Measurements from ENCODE around the gene ZDHHC11B. TPM values are rescaled to one million over a fixed set of nuclear protein-coding genes. Genes with fewer than 3 reads are reported as not detected.
"Not testable (repeated sequence)": the region's sequence is repeated elsewhere in the genome, so short reads cannot be mapped to it uniquely, and the experiment has no call there.

Gene ZDHHC11B
- polyA plus RNA-seq, 4 donors: 1.7 to 7.7 (median 4.0) TPM

DNA sequence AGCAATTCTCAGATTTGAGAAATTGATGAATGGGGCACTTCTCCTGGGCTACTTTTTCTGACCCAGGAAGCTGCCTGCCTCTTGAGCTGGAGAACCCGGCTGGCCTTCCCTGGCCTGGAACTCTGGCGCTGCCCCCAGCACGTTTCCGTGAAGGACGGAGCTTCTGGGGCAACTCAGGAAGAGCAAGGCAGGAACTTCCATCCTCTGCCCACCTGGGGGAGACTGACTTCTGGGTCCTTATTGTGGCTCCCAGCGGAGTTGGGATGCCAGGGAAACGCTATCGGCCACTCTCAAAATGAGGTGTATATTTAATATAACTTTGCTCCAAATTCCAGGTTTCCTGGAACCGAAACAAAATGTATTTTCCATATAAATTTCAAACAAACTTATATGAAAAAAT is 57.4 kb downstream of the ZDHHC11B start:
- DNase-seq (ENCODE audit: low read depth in 4 of 4, low spot score in 3 of 4): peak in 2 of 4 donors; percentile 1 to 6

GRCh38 chr5:723865-724264 is 60.7 kb downstream of the ZDHHC11B start:
- DNase-seq (ENCODE audit: low read depth in 4 of 4, low spot score in 3 of 4): not testable (repeated sequence)

GRCh38 chr5:723309-723708 is 61.2 kb downstream of the ZDHHC11B start:
- not testable (repeated sequence) for DNase-seq (ENCODE audit: low read depth in 4 of 4, low spot score in 3 of 4)

DNA sequence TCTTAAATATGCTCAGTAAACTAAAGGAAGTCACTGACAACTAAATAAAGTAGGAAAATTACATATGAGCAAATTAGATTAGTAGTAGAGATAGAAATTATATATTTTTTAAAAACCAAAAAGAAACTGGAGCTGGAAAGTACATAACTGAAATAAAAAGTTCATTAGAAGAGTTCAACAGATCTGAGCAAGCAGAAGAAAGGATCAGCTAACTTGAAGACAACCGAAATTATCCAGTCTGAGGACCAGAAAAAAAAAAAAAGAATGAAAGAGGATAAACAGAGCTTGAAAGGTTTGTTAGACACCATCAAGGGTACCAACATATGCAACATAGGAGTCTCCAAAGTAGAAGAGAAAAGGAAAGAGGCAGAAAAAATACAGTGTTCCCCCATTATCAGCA is 65.2 kb downstream of the ZDHHC11B start:
- not testable (repeated sequence) for DNase-seq (ENCODE audit: low read depth in 4 of 4, low spot score in 3 of 4)

- DNase-seq (ENCODE audit: low read depth in 4 of 4, low spot score in 3 of 4): no peak
Observed at GRCh38 chr5:717143-717542, 67.4 kb downstream of the ZDHHC11B start.

GRCh38 chr5:716740-717139 is 67.8 kb downstream of the ZDHHC11B start:
- DNase-seq (ENCODE audit: low read depth in 4 of 4, low spot score in 3 of 4): not testable (repeated sequence)

- not testable (repeated sequence) for DNase-seq (ENCODE audit: low read depth in 4 of 4, low spot score in 3 of 4)
Observed at GRCh38 chr5:715636-716035, 68.9 kb downstream of the ZDHHC11B start.

GRCh38 chr5:714215-715118 is 70.1 kb downstream of the ZDHHC11B start:
- DNase-seq (ENCODE audit: low read depth in 4 of 4, low spot score in 3 of 4): peak in 1 of 4 donors; percentile 2

DNA sequence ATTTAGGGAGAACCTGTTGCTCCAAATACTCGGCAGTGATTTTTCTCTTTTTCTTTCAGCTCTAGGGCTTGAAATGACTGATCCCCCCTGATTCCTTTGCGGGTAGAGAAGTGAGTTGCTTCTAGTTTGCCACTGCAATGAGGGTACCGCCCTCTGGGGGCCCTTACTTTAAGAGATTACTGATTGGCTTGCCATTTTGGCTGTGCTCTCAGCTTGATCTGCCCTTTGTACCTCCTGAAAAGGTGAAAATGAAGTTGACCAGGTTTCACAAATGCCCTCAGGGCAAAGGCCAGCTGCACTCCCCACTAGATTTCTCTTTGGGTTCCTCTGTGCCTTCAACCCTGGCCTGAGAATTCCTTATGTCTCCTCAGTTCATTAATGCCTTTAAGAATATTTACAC is 70.8 kb downstream of the ZDHHC11B start:
- not testable (repeated sequence) for DNase-seq (ENCODE audit: low read depth in 4 of 4, low spot score in 3 of 4)

GRCh38 chr5:708848-709517 is 75.5 kb downstream of the ZDHHC11B start:
- DNase-seq (ENCODE audit: low read depth in 4 of 4, low spot score in 3 of 4): not testable (repeated sequence)

GRCh38 chr5:708374-708773 is 76.2 kb downstream of the ZDHHC11B start:
- not testable (repeated sequence) for DNase-seq (ENCODE audit: low read depth in 4 of 4, low spot score in 3 of 4)

GRCh38 chr5:706127-706526 is 78.4 kb downstream of the ZDHHC11B start:
- not testable (repeated sequence) for DNase-seq (ENCODE audit: low read depth in 4 of 4, low spot score in 3 of 4)

DNA sequence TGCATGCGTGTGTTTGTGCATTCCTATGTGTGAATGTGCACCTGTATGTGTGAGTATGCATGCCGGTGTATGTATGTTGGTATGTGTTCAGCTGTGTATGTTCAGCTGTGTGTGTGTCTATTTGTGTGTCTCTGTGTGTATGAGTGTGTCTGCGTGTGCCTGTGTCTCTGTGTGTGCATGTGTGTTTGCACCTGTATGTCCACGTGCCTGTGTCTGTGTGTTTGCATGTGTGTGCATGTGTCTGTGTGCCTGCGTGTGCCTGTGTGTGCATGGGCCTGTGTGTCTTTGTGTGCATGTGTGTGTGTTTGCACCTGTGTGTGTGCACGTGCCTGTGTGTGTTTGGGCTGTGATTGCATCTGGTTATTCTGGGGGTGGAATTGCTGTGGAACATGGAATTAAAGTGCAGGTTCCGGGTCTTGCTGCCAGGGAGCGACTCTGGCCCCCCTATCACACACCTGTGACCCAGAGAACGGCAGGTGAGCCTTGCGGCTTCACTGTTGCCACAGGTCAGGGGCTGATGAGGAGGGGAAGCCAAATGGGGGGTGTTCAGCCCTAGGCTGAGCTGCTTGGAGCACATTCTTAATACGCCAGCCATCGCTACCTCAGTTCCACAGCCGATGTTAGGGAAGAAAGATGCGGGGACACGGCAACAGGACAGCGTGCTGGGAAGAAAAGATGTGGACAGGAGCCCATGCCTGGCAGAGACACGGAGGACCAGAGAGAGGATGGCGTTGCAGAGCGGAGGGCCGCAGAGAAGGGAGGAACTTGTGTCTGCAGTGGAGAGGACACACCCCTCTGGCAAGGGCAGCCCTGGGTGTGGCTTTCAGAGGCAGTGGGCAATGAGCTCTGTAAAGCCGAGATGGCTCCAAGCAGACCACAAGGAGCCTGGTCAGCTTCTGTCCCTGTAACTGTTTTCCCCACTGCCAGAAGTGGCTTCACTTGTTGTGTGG is 87.5 kb downstream of the ZDHHC11B start:
- not testable (repeated sequence) for DNase-seq (ENCODE audit: low read depth in 4 of 4, low spot score in 3 of 4)

GRCh38 chr5:696191-696590 is 88.3 kb downstream of the ZDHHC11B start:
- not testable (repeated sequence) for DNase-seq (ENCODE audit: low read depth in 4 of 4, low spot score in 3 of 4)

DNA sequence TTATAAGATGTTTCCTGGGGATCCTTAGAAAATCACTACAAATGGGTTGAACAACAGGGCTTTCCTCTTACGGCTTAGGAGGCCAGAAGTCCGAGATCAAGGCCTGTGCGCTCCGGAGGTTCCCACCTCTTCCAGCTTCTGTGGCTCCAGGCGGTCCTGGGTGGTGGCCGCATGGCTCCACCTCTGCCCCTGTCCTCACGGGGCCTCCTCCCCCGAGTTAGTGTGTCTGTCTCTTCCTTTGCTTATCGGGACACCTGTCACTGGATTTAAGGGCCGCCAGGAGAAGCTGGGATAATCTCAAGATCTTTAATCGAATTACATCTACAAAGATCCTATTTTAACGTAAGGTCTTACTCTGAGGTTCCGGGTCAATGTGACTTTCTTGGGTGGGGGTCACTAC is 89.1 kb downstream of the ZDHHC11B start:
- not testable (repeated sequence) for DNase-seq (ENCODE audit: low read depth in 4 of 4, low spot score in 3 of 4)

GRCh38 chr5:694042-694431 is 90.5 kb downstream of the ZDHHC11B start:
- DNase-seq (ENCODE audit: low read depth in 4 of 4, low spot score in 3 of 4): not testable (repeated sequence)

- DNase-seq (ENCODE audit: low read depth in 4 of 4, low spot score in 3 of 4): peak in 2 of 4 donors; percentile 46 to 71
Observed at GRCh38 chr5:693271-694041, 91.1 kb downstream of the ZDHHC11B start, which contains the start of gene TPPP. Gene TPPP, minus strand, starts transcription at chr5:693352. Its CDS starts 15,292 bp downstream, at chr5:678060.

DNA sequence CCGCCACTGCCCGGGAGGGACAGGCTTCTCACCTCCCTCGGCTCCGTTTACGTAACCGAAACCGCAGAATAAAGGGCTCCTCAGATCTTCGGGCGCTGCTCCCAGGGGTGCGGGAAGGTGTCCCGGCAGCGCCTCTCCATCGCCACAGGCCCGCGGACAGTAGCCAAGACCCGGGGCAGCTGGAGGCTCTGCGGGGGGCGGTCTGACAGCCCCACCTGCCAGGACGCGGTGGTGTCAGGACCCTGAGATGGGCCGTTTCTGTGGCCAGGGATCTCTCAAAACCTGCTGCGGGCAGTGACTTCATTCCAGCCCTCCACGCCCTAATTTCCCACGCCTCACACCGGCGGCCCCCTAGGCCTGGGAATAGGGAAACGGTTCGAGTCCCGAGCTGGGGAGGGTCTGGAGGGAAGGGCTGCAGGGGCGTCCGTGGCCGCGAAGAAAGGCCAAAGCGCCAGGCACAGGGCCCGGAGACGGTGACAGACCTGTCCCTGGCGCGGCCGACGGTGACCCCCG is 91.9 kb downstream of the ZDHHC11B start:
- not testable (repeated sequence) for DNase-seq (ENCODE audit: low read depth in 4 of 4, low spot score in 3 of 4)

DNA sequence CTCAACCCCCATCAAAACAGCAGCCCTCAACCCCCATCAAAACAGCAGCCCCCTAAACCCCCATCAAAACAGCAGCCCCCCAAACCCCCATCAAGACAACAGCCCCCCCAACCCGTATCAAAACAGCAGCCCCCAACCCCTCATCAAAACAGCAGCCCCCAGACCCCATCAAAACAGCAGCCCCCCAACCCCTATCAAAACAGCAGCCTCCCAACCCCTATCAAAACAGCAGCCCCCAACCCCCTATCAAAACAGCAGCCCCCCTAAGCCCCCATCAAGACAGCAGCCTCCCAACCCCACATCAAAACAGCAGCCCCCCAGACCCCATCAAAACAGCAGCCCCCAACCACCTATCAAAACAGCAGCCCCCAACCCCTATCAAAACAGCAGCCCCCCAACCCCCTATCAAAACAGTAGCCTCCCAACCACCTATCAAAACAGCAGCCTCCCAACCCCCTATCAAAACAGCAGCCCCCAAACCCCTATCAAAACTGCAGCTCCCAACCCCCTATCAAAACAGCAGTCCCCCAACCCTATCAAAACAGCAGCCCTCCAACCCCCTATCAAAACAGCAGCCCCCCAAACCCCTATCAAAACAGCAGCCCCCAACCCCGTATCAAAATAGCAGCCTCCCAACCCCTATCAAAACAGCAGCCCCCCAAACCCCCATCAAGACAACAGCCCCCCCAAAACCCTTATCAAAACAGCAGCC is 92.6 kb downstream of the ZDHHC11B start:
- DNase-seq (ENCODE audit: low read depth in 4 of 4, low spot score in 3 of 4): no peak
